NCI-H460 (cell line): ENCODE measurements around the gene RAB11FIP4. TPM values are rescaled to one million over a fixed set of nuclear protein-coding genes. Genes with fewer than 3 reads are reported as not detected.
"Not testable (repeated sequence)": the region's sequence is repeated elsewhere in the genome, so short reads cannot be mapped to it uniquely, and the experiment has no call there.

ENCODE experiments used
- DNase-seq: peaks from one replicate; pipeline ENCODE4 v3.0.0-alpha.2; 2016; ENCODE audit warnings: low read depth; ENCODE audit errors: extremely low read depth
- polyA plus RNA-seq: library from polyadenylated mRNA; depleted of rRNA; stranded (reverse); fragments of >200 nt; gene quantifications from 2 replicates; pipeline ENCODE4 v1.2.3, GENCODE V29; 2014; cell fraction: nucleus; rRNA removed
- total RNA-seq: library from RNA; depleted of rRNA; stranded (reverse); fragments of >200 nt; shearing (Covaris generic); gene quantifications from 2 replicates; pipeline ENCODE4 v1.2.3, GENCODE V29; 2014; rRNA removed

Gene RAB11FIP4
- 0.97 and 0.98 TPM in 2 replicates for total RNA-seq
- polyA plus RNA-seq, result 1.6 TPM in 2 replicates

GRCh38 chr17:31391496-31391949 is at the start of gene RAB11FIP4:
TSS of gene RAB11FIP4 (plus strand) at chr17:31391675. CDS start at chr17:31391853, 178 bp downstream.
- no peak for DNase-seq

GRCh38 chr17:31345191-31345747 is 46.2 kb upstream of the RAB11FIP4 start:
- DNase-seq, result not testable (repeated sequence)

- DNase-seq, result no peak
Measured at GRCh38 chr17:31349454-31349853, 42.0 kb upstream of the RAB11FIP4 start.

- DNase-seq, result no peak
Measured at GRCh38 chr17:31355935-31356334, 35.5 kb upstream of the RAB11FIP4 start.

GRCh38 chr17:31357091-31357490 is 34.4 kb upstream of the RAB11FIP4 start:
- DNase-seq, result no peak

- peak; percentile 8 for DNase-seq
Measured at GRCh38 chr17:31357839-31358394, 33.6 kb upstream of the RAB11FIP4 start.

GRCh38 chr17:31364012-31364411 is 27.5 kb upstream of the RAB11FIP4 start:
- no peak for DNase-seq

- no peak for DNase-seq
Measured at GRCh38 chr17:31366088-31366487, 25.4 kb upstream of the RAB11FIP4 start.

GRCh38 chr17:31369266-31369665 is 22.2 kb upstream of the RAB11FIP4 start:
- DNase-seq, result no peak

- DNase-seq, result no peak
Measured at GRCh38 chr17:31371511-31372097, 19.9 kb upstream of the RAB11FIP4 start.

- DNase-seq, result peak; percentile 38
Measured at GRCh38 chr17:31373150-31374093, 18.1 kb upstream of the RAB11FIP4 start.

GRCh38 chr17:31374094-31374447 is 17.4 kb upstream of the RAB11FIP4 start:
- no peak for DNase-seq

- DNase-seq, result no peak
Measured at GRCh38 chr17:31374503-31374902, 17.0 kb upstream of the RAB11FIP4 start.

- DNase-seq, result no peak
Measured at GRCh38 chr17:31378638-31379037, 12.8 kb upstream of the RAB11FIP4 start.

GRCh38 chr17:31379597-31380205 is 11.8 kb upstream of the RAB11FIP4 start:
- DNase-seq, result no peak

- no peak for DNase-seq
Measured at GRCh38 chr17:31381165-31381668, 10.3 kb upstream of the RAB11FIP4 start.

GRCh38 chr17:31382668-31383275 is 8.7 kb upstream of the RAB11FIP4 start:
- DNase-seq, result not testable (repeated sequence)

- DNase-seq, result not testable (repeated sequence)
Measured at GRCh38 chr17:31383488-31383887, 8.0 kb upstream of the RAB11FIP4 start.

GRCh38 chr17:31385428-31386285 is 5.8 kb upstream of the RAB11FIP4 start:
- no peak for DNase-seq
